Adrenal gland (tissue), 12 donors: ENCODE results near the gene SLC7A14. TPM values are rescaled to one million over a fixed set of nuclear protein-coding genes. Genes with fewer than 3 reads are reported as not detected.

Experiments used
- DNase-seq, 7 donors: peaks; one replicate each; pipeline ENCODE4 v3.0.0-alpha.2; 2019 to 2020
- H3K27ac ChIP-seq, 5 donors: fragments of 200-600 bp; sonication (generic) in 4 of 5; 1 replicate in 3 of 5; 2 replicates in 2 of 5; pipeline versions ENCODE4 v1.5.1 to v1.8.0; 2016 to 2020; ENCODE audit warnings: mild to moderate bottlenecking in 1 of 5
- H3K27me3 ChIP-seq: fragments of 200-600 bp; 2 replicates; pipeline ENCODE4 v1.8.0; 2021
- H3K36me3 ChIP-seq, 2 donors: fragments of 200-600 bp; replicated peaks in 1 of 2; 1 replicate in 1 of 2; 2 replicates in 1 of 2; pipeline versions ENCODE4 v1.5.1 to v1.8.0; 2018 to 2022
- H3K4me1 ChIP-seq, 2 donors: fragments of 200-600 bp; replicated peaks in 1 of 2; 1 replicate in 1 of 2; 2 replicates in 1 of 2; pipeline versions ENCODE4 v1.5.1 to v1.8.0; 2018 to 2021
- H3K4me3 ChIP-seq, 4 donors: fragments of 200-600 bp; sonication (generic) in 3 of 4; one replicate each; pipeline ENCODE4 v1.5.1; 2016 to 2018
- H3K9me3 ChIP-seq, 3 donors: fragments of 200-600 bp; sonication (generic) in 1 of 3; replicated peaks in 1 of 3; 1 replicate in 2 of 3; 2 replicates in 1 of 3; pipeline versions ENCODE4 v1.5.1 to v1.8.0; 2016 to 2021
- CTCF ChIP-seq, 6 experiments: fragments of 450-650 bp in 4 of 6; fragments of 200-600 bp in 2 of 6; sonication (generic) in 1 of 6; IDR thresholded peaks; 1 replicate in 5 of 6; 2 replicates in 1 of 6; pipeline versions ENCODE4 v1.5.1 to v1.8.0; 2016 to 2021; ENCODE audit warnings: antibody characterized with exemption in 6 of 6, mild to moderate bottlenecking in 2 of 6, moderate library complexity in 1 of 6
- POLR2A ChIP-seq, 2 donors: fragments of 450-650 bp; IDR thresholded peaks; one replicate each; pipeline ENCODE4 v1.6.1; 2017; ENCODE audit warnings: antibody characterized with exemption in 2 of 2, mild to moderate bottlenecking in 2 of 2, moderate library complexity in 1 of 2
- WGBS, 4 donors: extraction: QIAGEN DNeasy Blood & Tissue Kit in 2 of 4; methylation state at CpG; one replicate each; pipeline versions ENCODE4 v1.1.5 to v1.1.7; 2013 to 2017; 5-methylcytosine and 5-hydroxymethylcytosine counted together
- intact Hi-C, 2 donors: fragments of 100-400 bp; cut with DNase I; formaldehyde crosslinking; loops; one replicate each; pipeline versions ENCODE4 v1.14.1 to v1.15.0; 2022 to 2023
- polyA plus RNA-seq, 3 donors: library from polyadenylated mRNA; stranded (reverse); fragments of 200-250 nt in 2 of 3; fragments of 350-450 nt in 1 of 3; fragmentation: Illumina TruSeq in 1 of 3; extraction: RNeasy Lipid Tissue Mini Kit (QIAGEN cat#74804) in 1 of 3; gene quantifications; one replicate each; pipeline ENCODE4 v1.2.3, GENCODE V29; 2013 to 2014
- total RNA-seq, 9 donors: library from RNA; depleted of rRNA in 4 of 9; stranded (reverse); fragments of >200 nt in 4 of 9; fragments of 120-200 nt in 1 of 9; fragmentation: NEBNext Ultra II Directional in 1 of 9; extraction: Animal tissue kit (Norgen Biotek cat#: 25700) in 1 of 9; gene quantifications; one replicate each; pipeline versions ENCODE4 v1.1.0 to v1.2.4, GENCODE V29; 2013 to 2023
- donor health status: healthy with polysubstance abuse.
- donor health status: Bipolar disorder and iron deficiency.
- donor health status: DM: yes; HTN: yes; CAD: no.
- donor health status: DM: no; HTN: no; CAD: no.
- donor health status: DM: no; HTN: no; CAD: no.
- donor health status: DM: yes; HTN: yes; CAD: no.

The SLC7A14 gene
- total and polyA plus RNA-seq, 12 donors = 0.03 to 3.8 (median 0.48) TPM; not detected in 1

GRCh38 chr3:170598091-170598502 lies 12.2 kb upstream of the SLC7A14 start:
- no peak for DNase-seq
- H3K4me3 ChIP-seq = no peak overlapping the region
- no peaks in the 10 kb centered on the region for H3K36me3 ChIP-seq
- no peaks in the 10 kb centered on the region for H3K9me3 ChIP-seq
- H3K27ac ChIP-seq = no peak overlapping the region
- no peaks in the 10 kb centered on the region for H3K27me3 ChIP-seq
- H3K4me1 ChIP-seq = no peaks in the 10 kb centered on the region
- intact Hi-C loops = no loop called here
- TF ChIP-seq CTCF (IDR thresholded peaks at IDR 0.05) (no peak), POLR2A (IDR thresholded peaks at IDR 0.05) (no peak)

GRCh38 chr3:170594528-170594927 lies 8.7 kb upstream of the SLC7A14 start:
- Histone ChIP-seq H3K9me3 (no peaks in the 10 kb centered on the region), H3K27me3 (no peaks in the 10 kb centered on the region), H3K4me1 (no peaks in the 10 kb centered on the region), H3K36me3 (no peaks in the 10 kb centered on the region), H3K4me3 (no peak overlapping the region), H3K27ac (no peak overlapping the region)
- DNase-seq = no peak
- no peak for TF ChIP-seq POLR2A (IDR thresholded peaks at IDR 0.05)
- no peak for TF ChIP-seq CTCF (IDR thresholded peaks at IDR 0.05)
- intact Hi-C loops = no loop called here

- intact Hi-C loops = no loop called here
- Histone ChIP-seq H3K4me1 (no peaks in the 10 kb centered on the region), H3K36me3 (no peaks in the 10 kb centered on the region), H3K27ac (no peak overlapping the region), H3K4me3 (no peak overlapping the region), H3K27me3 (no peaks in the 10 kb centered on the region), H3K9me3 (no peaks in the 10 kb centered on the region)
- no peak for DNase-seq
- WGBS, 4 donors = 69 to 91% (median 82%) methylated on average over 1 of the region's 1 CpG
- TF ChIP-seq CTCF (IDR thresholded peaks at IDR 0.05) (no peak), POLR2A (IDR thresholded peaks at IDR 0.05) (no peak)
Observed at GRCh38 chr3:170593634-170594033, 7.8 kb upstream of the SLC7A14 start.

GRCh38 chr3:170589113-170589512 lies 3.2 kb upstream of the SLC7A14 start:
- Histone ChIP-seq H3K27me3 (peaks cover 23% of the 10 kb centered on the region), H3K4me1 (peaks cover 10 to 12% of the 10 kb centered on the region in 2 donors), H3K4me3 (no peak overlapping the region), H3K36me3 (no peaks in the 10 kb centered on the region), H3K27ac (no peak overlapping the region), H3K9me3 (no peaks in the 10 kb centered on the region)
- 44 to 63% (median 54%) methylated on average over 2 of the region's 2 CpGs for WGBS, 4 donors
- TF ChIP-seq POLR2A (IDR thresholded peaks at IDR 0.05) (no peak), CTCF (IDR thresholded peaks at IDR 0.05) (no peak)
- no peak for DNase-seq
- intact Hi-C loops = no loop called here
